ENCODE results near the gene MEIOC.
"Not testable (repeated sequence)": the region's sequence is repeated elsewhere in the genome, so short reads cannot be mapped to it uniquely, and the experiment has no call there.

MEIOC gene

GRCh38 chr17:44614862-44615261 lies 41.4 kb upstream of the MEIOC start:
- ChIA-PET POLR2A (ENCODE audit: low non-redundant PET) (no interaction called here), CTCF (no interaction called here)
- no peak for DNase-seq (ENCODE audit: low spot score)
- H3K27ac ChIP-seq = no peak overlapping the region
- no peak for TF ChIP-seq CTCF (conservative IDR thresholded peaks at IDR 0.05; ENCODE audit: low read depth)

GRCh38 chr17:44618652-44619051 lies 37.6 kb upstream of the MEIOC start:
- CTCF ChIA-PET; DNase-seq (ENCODE audit: low spot score); POLR2A ChIA-PET (ENCODE audit: low non-redundant PET); H3K27ac ChIP-seq: not testable (repeated sequence)

GRCh38 chr17:44623070-44623725 lies 33.1 kb upstream of the MEIOC start:
- ChIA-PET CTCF (interaction anchor here (1.4 kb wide), 1 partner anchor 14 kb away, joined by 5 read pairs; no protein-coding TSS in a partner anchor), POLR2A (ENCODE audit: low non-redundant PET) (no interaction called here)
- H3K27ac ChIP-seq = no peak overlapping the region
- DNase-seq (ENCODE audit: low spot score) = no peak
- TF ChIP-seq CTCF (conservative IDR thresholded peaks at IDR 0.05; ENCODE audit: low read depth) = no peak

- TF ChIP-seq CTCF (conservative IDR thresholded peaks at IDR 0.05; ENCODE audit: low read depth) = no peak
- CTCF ChIA-PET = interaction anchor here (1.5 kb wide), 1 partner anchor 95 kb away, joined by 4 read pairs; no protein-coding TSS in a partner anchor
- H3K27ac ChIP-seq = no peak overlapping the region
- POLR2A ChIA-PET (ENCODE audit: low non-redundant PET) = no interaction called here
- no peak for DNase-seq (ENCODE audit: low spot score)
These were observed 28.6 kb upstream of the MEIOC start for GRCh38 chr17:44627513-44628242.

GRCh38 chr17:44628243-44629188 lies 27.8 kb upstream of the MEIOC start:
- TF ChIP-seq CTCF (conservative IDR thresholded peaks at IDR 0.05; ENCODE audit: low read depth) = no peak
- ChIA-PET CTCF (interaction anchor here (1.5 kb wide), 1 partner anchor 96 kb away, joined by 4 read pairs; no protein-coding TSS in a partner anchor), POLR2A (ENCODE audit: low non-redundant PET) (no interaction called here)
- no peak for DNase-seq (ENCODE audit: low spot score)
- H3K27ac ChIP-seq = no peak overlapping the region

- no peak for DNase-seq (ENCODE audit: low spot score)
- no peak for TF ChIP-seq CTCF (conservative IDR thresholded peaks at IDR 0.05; ENCODE audit: low read depth)
- H3K27ac ChIP-seq = no peak overlapping the region
- POLR2A ChIA-PET (ENCODE audit: low non-redundant PET) = no interaction called here
- CTCF ChIA-PET = interaction anchor here (0.6 kb wide), 1 partner anchor 19 kb away, joined by 4 read pairs; no protein-coding TSS in a partner anchor
These were observed 27.0 kb upstream of the MEIOC start for GRCh38 chr17:44629314-44629713.

Measured in RWPE1 (cell line).